Measurements from ENCODE around the gene ST8SIA6. TPM values are rescaled to one million over a fixed set of nuclear protein-coding genes. Genes with fewer than 3 reads are reported as not detected.
A peak's percentile ranks its signal among the peaks of the same experiment; 100 is the strongest.
"Not testable (repeated sequence)": the region's sequence is repeated elsewhere in the genome, so short reads cannot be mapped to it uniquely, and the experiment has no call there.

The ST8SIA6 gene
- total RNA-seq, 1 experiment from 2014 or later: not detected

DNA sequence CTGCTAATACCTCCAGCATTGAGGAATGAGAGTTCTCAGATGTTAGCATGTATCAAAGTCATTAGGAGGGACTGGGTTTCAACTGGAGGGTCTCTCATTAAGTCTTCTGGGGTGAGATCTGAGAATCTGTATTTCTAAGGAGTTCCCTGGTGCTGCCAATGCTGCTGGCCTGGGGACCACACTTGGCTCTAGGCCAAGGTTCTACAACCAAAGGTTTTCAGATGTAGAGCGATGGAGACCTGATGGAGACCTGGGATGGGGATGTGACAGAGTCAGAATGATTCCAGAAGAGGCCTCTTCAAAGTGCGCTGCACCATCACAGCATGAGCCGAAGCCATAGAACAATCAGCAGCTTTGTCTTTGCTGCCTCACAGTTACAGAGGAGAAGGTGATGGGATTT, 27.2 kb downstream of the ST8SIA6 start:
- DNase-seq (ENCODE audit: low read depth): no peak

DNA sequence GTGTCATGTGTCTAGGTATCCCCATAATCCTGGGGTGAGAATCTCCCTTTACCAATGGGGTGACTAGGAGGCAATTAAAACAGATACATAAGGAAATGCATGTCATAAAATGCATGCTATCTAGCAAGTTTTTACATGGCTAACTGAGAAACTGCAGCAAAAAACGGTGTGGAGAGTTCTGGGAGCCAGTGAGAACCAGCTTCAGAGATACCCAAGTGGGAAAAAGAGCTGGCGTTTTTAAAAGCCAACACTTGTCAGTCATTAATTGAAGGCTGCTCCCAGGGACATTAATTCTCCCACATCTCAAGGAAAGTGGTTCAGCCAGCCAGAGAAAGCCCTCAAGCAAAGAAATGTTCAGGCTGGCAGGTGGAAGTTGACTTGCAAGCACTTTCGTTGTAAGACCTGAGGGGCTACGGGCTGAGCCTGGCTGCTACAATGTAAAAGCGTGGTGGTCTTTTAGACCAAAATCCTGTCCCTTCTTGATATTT, 28.1 kb downstream of the ST8SIA6 start:
- DNase-seq (ENCODE audit: low read depth): no peak

DNA sequence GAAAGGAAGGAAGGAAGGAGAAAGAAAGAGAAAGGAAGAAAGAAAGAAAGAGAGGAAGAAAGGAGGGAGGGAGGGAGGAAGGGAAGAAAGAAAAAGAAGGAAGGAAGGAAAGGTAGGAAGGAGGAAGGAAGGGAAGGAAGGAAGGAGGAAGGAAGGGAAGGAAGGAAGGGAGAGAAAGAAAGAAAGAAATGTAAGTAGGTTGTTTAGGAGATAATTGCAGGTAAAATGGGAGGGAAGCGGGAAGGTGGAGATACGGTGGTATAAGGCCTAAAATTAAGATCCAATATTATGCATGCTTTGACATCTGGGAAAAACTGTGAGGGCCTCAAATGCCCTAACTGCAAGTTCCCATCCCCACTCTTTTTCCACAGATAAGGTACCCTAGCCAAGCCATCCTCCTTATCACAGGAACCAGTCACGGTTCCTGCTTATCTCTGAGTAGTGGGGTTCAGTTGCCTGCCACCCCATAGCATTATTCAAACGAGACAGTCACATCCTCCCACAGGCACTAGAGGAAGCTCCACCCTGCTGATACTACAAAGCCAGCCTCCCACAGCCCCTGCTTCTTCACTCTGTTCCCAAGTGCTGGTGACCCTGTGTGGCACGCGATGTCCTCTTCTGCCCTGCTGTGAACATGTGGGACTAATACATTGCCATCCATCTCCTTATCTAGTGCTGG, 28.7 kb downstream of the ST8SIA6 start:
- DNase-seq (ENCODE audit: low read depth): no peak

DNA sequence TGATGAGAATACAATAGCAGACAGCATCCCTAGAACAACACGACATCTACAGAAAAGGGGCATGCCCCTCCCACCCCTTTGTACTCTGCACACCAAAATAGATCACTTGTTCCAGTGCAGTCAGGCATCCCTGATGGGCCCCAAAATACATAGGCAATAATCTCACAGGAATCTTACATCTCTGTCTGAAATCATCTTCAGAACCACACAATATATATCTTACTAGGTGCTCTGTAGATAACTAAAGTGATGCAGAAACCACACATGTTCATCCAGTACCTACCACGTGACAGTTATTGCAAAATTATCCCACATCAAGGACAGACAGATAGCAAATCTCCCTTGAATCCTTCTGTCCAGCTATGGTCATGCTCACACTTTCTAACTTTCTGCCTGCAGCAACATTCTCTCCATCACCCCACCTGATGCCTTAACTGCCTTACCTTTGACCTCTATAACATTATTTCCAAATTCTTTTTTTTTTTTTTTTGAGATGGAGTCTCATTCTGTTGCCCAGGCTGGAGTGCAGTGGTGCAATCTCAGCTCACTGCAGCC, 30.7 kb downstream of the ST8SIA6 start:
- no peak for DNase-seq (ENCODE audit: low read depth)

DNA sequence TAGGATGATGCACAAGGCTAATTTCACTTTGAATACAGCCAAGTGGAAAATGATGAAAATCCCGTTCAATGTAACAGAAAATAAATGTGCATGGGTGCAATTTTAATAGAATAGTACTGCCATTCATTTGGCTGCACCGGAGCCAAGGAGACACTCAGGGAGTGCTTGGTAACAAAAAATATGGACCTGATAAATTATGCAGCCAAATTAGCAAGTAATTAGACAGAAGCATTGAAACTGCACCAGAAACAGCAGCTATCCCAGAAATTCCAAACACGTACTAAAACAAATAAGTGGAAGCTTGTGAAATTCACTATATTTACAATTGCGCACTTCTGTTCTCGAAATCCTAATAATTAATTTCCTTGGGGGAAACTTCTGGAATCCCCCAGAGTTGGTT, 31.5 kb downstream of the ST8SIA6 start:
- DNase-seq (ENCODE audit: low read depth): no peak

DNA sequence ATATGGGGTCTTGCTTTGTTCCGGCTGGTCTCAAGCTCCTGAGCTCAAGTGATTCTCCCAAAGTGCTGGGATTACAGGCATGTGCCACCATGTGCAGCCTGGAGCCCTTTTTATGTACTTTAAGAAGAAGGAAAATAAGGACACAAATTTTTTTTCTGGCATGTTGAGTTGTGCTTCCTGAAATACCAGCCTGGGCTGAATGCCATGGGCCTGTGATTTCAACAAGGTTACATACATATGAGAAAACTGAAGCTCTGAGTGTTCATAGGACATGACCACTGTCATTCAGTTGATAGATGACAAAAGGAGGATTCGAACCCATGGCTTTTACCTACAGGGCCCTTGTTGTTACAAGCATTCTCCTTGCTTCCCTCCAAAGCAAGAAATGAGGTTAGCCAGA, 36.1 kb downstream of the ST8SIA6 start:
- DNase-seq (ENCODE audit: low read depth): no peak

DNA sequence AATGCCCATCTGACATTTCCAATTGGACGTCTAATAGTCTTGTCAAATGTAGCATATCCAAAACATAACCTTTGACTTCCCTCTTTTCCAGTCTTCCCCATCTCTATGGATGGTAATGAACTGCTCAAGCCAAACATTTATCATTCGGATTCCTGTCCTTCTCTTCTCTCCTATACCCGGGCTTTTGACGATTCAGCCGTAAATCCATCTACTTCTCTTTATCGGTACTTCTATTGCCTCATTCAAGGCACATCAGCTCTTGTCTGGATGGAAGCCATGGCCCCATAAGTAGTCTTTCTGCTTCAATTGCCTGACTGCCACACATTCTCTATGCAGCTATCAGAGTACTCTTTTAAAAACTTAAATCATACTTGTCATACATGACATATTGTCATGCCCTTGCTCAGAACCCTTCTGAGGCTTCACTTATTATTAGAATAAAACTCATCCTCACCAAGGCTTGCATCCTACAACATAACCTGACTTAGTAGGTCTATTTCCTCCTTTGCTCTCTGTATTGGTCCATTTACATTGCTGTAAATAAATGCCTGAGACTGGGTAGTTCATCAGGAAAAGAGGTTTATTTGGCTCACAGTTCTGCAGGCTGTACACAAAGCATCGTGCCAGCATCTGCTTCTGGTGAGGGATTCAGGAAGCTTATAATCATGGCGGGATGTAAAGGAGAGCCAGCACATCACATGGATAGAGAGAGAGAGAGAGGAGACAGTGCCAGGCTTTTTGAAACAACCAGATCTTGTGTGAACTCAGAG, 37.8 kb downstream of the ST8SIA6 start:
- no peak for DNase-seq (ENCODE audit: low read depth)

DNA sequence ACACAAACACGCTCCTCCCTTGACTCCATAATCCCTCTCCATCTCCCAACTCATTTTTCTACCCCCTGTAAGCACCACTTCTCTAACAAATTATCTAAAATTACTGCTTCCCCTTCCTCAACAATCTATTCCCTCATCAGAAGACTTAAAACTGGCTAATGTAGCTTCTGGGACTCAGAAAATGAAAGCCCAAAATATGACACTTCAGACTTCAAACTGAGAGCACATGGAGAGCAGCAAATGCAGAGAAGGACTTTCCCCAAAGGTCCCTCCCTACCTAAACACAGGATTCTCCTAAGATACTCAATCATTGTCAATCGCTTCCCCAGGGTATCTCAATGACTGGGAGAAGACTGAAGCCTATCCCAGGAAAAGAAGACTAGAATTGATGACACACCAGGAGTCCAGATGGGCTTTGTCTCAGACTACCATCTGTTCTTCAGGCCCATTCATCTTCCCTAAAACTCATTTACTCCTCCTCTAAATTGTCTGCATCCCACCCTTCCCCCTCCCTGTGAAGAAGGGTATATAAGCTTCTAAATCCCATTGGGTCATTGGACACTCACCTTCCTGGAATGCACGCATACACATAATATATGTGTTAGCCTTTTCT, 39.2 kb downstream of the ST8SIA6 start:
- no peak for DNase-seq (ENCODE audit: low read depth)

DNA sequence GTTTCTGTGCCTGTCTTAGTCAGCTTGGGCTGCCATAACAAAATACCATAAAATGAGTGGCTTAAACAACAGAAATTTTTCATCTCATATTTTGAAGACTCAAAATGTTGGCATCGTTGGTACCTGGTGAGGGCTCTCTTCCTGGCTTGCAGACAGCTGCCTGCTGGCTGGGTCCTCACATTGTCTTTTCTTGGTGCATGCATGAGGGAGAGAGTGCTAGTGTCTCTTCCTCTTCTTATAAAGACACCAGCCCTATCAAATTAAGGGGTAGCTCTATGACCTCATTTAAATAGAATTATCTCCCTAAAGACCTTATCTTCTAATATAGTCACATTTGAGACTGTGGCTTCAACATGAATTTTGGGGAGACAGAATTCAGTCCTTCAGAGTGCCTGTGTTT, 39.9 kb downstream of the ST8SIA6 start:
- no peak for DNase-seq (ENCODE audit: low read depth)

DNA sequence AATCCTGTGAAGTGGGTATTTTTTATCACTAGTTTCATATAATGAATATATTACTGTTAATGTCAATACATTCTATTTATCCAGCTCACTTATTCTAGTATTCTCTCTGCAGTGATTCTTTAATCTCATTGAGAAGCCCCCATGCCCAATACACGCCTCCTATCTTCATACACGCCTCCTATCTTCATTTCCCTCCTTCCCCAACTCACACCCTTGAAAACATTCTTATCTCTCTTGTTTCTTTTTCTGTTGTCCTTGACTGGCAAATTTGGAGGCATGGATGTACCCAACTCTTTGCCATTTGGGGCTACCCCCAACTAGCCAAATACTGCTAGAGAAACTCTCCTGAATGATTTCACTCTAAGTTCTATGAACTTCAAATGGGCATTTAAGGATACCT, 40.5 kb downstream of the ST8SIA6 start:
- DNase-seq (ENCODE audit: low read depth): no peak

DNA sequence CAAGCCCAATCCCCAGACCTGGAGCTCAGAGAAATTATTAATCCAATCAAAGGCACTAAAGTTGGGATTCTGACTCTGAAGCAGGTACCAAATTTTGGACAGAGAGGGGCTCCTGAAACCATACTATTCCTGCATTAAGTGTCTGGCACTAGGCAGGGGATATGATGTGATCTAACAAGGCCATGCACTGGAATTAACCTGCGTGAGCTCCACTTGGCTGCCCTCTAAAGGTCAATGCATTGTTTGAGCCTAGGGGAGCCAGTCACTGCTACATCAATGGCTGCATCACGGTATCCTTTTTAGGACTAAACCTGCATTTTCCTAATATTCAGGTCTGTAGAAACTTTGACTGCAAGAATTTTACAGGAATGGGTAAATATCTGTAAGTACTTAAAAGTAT, 42.1 kb downstream of the ST8SIA6 start:
- DNase-seq (ENCODE audit: low read depth): no peak

DNA sequence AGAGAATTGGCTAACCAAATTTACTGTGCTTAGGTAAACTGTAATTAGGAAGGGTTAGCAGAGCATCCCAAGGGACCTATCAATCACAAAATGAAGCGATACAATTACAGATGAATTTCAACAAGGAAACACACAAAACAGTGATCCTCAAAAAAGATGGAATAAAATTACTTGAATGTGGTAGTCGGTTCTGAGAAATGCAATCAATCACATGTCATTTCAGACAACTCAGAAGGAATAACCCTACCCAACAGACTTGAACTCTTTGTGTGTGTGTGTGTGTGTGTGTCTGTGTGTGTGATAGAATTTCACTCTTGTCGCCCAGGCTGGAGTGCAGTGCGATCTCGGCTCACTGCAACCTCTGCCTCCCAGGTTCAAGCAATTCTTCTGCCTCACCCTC, 43.5 kb downstream of the ST8SIA6 start:
- DNase-seq (ENCODE audit: low read depth): no peak

DNA sequence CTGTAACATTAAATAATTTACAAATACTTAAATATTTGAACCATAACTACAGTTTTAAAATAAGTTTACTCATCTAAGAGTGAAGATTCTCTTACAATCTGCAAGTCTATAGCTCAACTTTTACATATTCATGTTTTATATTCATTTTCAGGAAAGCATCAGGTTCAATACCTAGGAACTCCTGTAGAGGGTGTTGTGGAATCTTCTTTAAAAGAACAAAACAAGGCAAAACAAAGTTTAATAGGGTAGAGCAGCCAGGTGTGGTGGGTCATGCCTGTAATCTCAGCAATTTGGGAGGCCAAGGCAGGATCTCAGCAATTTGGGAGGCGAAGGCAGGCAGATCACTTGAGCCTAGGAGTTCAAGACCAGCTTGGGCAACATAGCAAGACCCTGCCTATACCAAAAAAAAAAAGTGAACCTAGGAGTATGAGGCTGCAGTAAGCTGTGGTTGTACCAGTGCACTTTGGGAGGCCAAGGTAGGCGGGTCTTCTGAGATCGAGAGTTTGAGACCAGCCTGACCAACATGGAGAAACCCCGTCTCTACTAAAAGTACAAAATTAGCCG, 45.1 kb downstream of the ST8SIA6 start:
- peak; percentile 21 for DNase-seq (ENCODE audit: low read depth)

DNA sequence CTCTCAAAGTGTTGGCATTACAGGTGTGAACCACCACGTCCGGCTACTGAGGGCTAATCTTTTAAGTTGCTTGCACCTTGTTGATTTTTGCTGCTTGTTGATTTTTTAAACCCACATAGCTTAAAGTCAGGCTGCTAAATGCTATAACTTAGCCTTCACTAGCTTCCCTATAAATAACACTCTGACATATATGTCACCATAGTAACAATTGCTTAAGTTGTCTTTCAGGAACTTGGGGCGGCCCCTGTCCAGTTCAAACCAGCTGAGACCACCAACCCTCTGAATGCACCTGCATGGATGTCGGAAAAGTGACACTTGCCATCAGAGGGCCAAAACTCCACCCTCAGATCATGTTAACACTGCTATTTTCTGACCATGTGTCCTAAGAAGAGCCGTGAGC, 47.3 kb downstream of the ST8SIA6 start:
- DNase-seq (ENCODE audit: low read depth): no peak

DNA sequence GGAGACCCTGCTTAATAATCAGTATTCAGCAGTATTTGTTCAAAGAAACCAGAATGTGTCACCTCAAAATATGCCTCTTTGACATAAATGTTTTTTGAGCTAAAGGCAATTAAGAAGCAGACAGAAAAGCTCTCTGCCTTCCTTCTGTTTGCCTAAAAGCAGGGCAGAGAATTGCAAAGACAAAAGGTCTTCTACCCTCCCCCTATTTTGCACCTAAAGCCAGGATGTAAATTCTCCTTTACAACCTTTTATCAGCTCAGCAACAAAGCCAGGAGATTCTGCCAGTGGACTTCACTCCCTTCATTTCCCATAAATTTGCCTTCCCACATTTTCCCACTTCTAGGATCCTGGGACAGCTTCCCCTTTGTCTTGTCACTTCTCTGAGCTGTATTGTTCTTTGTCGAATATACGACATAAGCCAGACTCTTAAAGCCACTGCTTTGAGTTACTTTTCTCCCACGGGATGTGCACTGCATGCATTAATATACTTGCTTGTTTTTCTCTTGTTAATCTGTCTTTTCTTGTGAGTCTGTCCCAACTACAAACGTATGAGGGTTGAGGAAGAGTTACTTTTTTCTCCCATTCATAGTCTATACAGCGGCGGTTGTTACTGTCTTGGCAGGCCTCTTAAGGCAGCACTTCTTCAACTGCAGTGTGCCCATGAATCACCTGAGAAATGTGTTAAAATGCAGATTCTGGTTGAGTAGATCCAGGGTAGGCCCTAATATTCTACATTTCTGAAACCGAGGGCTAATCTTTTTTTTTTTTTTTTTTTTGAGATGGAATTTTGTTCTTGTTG, 48.2 kb downstream of the ST8SIA6 start:
- DNase-seq (ENCODE audit: low read depth): no peak

DNA sequence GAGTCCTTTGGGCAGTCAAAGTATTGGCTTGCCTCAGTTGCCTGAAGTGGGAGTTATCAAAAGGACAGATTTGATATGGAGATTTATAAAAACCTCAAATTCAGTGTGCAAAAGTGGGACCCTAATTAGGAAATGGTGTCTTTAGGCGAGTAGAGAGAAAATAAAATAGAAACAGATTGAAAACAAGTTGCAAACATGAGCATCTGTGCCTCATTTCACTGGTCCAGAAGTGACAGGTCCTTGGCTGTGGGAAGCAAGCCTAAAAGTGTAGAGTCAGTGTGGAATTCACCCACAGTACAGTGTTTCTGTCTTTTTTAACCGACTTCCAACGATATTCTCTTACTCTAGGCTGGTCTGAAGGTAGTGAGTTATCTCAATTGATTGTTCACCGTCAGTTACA, 51.2 kb downstream of the ST8SIA6 start:
- no peak for DNase-seq (ENCODE audit: low read depth)

DNA sequence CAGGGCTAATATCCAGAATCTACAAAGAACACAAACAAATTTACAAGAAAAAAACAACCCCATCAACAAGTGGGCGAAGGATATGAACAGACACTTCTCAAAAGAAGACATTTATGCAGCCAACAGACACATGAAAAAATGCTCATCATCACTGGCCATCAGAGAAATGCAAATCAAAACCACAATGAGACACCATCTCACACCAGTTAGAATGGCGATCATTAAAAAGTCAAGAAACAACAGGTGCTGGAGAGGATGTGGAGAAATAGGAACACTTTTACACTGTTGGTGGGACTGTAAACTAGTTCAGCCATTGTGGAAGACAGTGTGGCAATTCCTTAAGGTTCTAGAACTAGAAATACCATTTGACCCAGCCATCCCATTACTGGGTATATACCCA, 52.4 kb downstream of the ST8SIA6 start:
- DNase-seq (ENCODE audit: low read depth): not testable (repeated sequence)

DNA sequence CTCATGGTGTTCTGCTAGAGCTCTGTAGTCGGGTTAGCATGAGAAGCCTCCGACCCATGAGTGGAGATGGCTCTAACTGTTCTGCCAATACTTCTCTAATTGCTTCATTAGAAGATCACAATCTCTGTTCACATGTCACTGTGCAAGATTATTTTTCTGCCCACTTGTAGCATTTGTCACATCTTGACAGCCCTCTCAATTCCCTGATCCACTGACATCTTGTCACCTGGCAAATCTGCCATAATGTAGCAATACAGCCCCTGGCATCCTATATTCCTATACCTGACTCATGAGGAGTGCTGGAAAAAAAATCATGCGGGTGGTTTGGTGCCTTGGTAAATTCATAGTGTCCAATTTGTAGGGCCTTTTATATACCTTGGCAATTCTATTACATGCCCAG, 58.4 kb downstream of the ST8SIA6 start:
- DNase-seq (ENCODE audit: low read depth): no peak

DNA sequence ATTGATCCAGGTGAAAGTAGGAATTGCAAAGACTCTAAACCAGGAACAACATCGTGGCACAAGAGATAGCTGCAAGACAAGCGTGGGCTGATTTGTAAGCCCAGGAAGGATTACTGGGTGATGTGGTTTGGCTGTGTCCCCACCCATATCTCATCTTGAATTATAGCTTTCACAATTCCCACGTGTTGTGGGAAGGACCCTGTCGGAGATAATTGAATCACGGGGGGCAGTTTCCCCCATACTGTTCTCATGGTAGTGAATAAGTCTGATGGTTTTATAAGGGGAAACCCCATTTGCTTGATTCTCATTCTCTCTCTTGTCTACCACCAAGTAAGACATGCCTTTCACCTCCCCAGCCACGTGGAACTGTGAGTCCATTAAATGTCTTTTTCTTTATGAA, 59.5 kb downstream of the ST8SIA6 start:
- no peak for DNase-seq (ENCODE audit: low read depth)

DNA sequence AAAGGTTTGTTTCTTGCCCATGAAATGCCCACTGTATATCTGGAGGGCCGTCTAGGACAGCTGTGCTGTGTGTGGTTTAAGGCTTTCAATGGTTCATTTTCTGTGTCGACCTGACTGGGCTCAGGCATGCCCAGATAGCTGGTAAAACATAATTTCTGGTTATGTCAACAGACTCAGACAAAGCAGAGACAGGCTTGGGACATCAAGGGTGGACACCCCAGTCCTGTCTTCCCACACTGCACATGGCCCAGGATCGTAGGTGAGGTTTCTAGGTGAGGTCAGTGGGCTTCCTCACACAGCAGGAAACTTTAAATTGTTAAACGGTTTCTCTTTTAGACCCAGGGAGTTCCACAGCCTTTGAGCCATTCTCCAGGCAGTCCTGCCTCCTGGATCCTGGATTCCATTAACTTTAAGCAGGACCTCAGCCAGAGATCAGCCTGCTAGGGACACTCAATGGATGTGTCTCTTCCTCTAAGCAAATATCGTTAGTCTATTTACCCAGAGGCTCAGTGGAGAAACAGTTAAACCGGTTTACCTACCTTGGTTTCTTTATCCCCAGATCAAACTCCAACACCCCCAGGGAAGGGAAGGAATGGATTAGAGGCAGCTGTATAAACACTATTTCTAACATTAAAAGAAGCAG, 66.4 kb downstream of the ST8SIA6 start:
- no peak for DNase-seq (ENCODE audit: low read depth)

DNA sequence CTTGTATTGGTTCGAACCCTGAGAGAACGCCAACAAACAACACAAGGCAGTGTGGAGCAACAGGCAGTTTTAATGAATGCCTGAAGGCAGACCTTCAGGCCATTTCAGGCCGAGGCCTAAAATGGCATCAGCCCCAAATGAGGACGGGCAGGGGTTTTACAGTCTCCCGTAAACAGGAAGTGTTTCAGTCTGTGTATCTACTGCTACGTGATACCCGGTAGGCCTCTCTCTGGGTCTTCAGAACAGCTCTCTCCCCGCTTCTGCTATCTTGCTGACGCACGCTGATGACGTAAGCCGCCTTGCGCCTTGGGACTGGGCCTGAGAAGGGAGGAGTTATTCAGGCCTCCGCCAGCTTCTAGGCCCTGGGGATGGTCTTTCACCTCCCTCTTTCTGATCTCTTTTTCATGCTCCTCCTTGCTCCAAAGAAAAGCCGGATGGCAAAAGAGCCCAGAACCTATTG, 67.7 kb downstream of the ST8SIA6 start:
- DNase-seq (ENCODE audit: low read depth): no peak
